Vagina (tissue), 2 donors: ENCODE results near the gene ZNF134.

Experiments used
- POLR2A ChIP-seq, 2 donors: fragments of 450-650 bp; IDR thresholded peaks; one replicate each; pipeline ENCODE4 v1.6.1; 2017; ENCODE audit warnings: antibody characterized with exemption in 2 of 2, mild to moderate bottlenecking in 2 of 2, moderate library complexity in 2 of 2
- POLR2AphosphoS5 ChIP-seq, 2 donors: sonication (generic); formaldehyde crosslinking; IDR thresholded peaks; one replicate each; pipeline ENCODE4 v1.9.0; 2017; ENCODE audit warnings: antibody characterized with exemption in 2 of 2, mild to moderate bottlenecking in 2 of 2, low read depth in 1 of 2; ENCODE audit not compliant: insufficient read depth in 1 of 2
- TF ChIP-seq, protein P1 (sequence below), 3 experiments: fragments of 450-650 bp in 2 of 3; fragments of 200-600 bp in 1 of 3; sonication (generic) in 1 of 3; IDR thresholded peaks; one replicate each; pipeline ENCODE4 v1.5.1; 2017 to 2019; ENCODE audit warnings: antibody characterized with exemption in 3 of 3, mild to moderate bottlenecking in 2 of 3, moderate library complexity in 2 of 3

DNA sequence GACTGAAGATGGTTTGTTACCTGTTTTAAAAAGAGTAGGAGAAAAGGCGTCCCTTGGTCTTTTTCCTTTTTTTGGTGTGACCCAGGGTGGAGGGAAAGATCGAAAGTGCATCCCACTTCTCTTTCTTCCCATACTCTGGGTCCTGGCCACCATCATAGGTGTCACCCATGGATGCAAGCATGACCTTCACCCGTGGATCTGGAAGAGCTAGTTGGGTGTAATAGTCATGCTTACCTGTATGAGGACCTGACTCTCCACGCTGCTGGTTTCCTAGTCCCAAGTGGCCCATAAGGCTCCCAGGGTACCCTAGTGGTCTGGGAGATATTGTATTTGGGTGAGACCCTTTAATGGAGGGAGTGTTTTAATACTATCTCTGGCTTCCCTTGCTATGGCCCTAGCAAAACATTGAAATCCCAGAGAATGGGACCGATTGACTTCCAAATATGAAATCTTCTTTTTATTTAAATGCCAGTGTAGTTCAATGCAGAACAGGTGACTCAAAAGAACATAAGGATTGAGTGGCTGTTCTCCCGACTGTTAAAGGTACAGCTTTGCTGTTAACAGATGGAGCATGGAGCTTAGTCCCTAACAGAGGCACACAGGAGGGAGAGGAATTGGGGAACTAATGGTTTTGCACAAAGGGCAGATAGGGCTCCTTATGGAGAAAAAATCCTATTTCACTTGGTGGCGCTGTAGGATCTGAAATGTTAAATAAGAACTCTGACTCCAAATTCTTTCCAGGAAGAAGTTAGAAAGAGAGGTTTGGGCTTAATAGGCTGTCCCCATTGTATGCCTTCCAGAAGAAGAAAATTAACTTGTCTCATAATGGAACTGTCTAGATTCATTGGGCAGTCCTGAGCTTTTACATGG, 47.4 kb upstream of the ZNF134 start:
- TF ChIP-seq, protein P1, sequence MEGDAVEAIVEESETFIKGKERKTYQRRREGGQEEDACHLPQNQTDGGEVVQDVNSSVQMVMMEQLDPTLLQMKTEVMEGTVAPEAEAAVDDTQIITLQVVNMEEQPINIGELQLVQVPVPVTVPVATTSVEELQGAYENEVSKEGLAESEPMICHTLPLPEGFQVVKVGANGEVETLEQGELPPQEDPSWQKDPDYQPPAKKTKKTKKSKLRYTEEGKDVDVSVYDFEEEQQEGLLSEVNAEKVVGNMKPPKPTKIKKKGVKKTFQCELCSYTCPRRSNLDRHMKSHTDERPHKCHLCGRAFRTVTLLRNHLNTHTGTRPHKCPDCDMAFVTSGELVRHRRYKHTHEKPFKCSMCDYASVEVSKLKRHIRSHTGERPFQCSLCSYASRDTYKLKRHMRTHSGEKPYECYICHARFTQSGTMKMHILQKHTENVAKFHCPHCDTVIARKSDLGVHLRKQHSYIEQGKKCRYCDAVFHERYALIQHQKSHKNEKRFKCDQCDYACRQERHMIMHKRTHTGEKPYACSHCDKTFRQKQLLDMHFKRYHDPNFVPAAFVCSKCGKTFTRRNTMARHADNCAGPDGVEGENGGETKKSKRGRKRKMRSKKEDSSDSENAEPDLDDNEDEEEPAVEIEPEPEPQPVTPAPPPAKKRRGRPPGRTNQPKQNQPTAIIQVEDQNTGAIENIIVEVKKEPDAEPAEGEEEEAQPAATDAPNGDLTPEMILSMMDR (IDR thresholded peaks at IDR 0.05): no peak
- no peak for TF ChIP-seq POLR2A (IDR thresholded peaks at IDR 0.05)
- TF ChIP-seq POLR2AphosphoS5 (IDR thresholded peaks at IDR 0.05; ENCODE audit: insufficient read depth in 1 of 2, low read depth in 1 of 2): no peak
